Measurements from ENCODE around the gene ENTPD6.
"Not testable (repeated sequence)": the region's sequence is repeated elsewhere in the genome, so short reads cannot be mapped to it uniquely, and the experiment has no call there.

ENTPD6 gene

DNA sequence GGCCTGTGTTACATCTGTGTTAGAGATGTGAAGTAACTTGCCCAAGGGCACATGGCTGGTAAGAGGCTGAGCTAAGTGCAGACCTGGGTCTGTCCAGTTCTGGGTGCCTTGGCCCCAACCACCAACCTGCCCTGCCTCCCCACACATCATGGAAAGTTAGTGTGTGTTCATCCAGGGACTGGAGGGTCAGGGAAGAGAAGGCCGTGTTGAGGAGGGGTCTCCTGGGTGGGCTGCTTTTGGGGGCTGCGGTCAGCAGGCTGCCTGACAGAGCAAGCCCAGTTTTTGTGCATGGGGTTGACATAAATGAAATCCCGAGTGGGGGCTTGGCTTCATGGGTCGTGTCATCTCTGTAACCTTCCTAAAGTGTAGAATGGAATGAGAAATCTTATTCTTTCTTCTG is 63.3 kb downstream of the ENTPD6 start:
- no peak overlapping the region for H3K4me3 Mint-ChIP-seq
- H3K36me3 Mint-ChIP-seq (ENCODE audit: low read depth), result peaks cover 66% of the 10 kb centered on the region
- TF ChIP-seq CTCF (IDR thresholded peaks at IDR 0.05; ENCODE audit: unreplicated experiment in 3 of 3), result no peak
- peaks cover 4% of the 10 kb centered on the region for H3K27me3 Mint-ChIP-seq (ENCODE audit: low read depth)
- no peak overlapping the region for H3K27ac Mint-ChIP-seq
- H3K9me3 Mint-ChIP-seq, result peaks cover 35% of the 10 kb centered on the region
- H3K4me1 Mint-ChIP-seq, result peaks cover 6% of the 10 kb centered on the region

DNA sequence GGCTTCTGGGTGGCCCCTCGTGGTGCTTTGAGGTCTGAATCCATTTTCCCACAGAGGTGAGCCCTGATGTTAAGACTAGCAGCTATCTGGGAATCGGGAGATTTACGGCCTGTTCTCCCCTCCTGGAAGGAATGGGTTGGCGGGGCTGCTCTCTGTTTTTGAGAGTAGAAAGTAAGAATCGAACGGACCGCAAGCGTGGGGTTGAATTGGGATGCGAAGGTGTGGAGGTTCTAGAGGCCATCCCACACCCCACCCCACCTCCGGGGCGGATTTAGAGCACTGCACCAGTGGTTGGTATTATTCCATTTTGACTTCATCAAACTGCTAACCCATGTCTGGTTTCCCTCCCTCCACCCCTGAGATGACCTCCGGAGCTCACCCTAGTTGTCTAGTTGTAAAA is 63.8 kb downstream of the ENTPD6 start:
- Mint-ChIP-seq H3K27me3 (ENCODE audit: low read depth) (peaks cover 4% of the 10 kb centered on the region), H3K4me1 (peaks cover 4% of the 10 kb centered on the region), H3K36me3 (ENCODE audit: low read depth) (peaks cover 70% of the 10 kb centered on the region), H3K27ac (no peak overlapping the region), H3K9me3 (peaks cover 38% of the 10 kb centered on the region), H3K4me3 (no peak overlapping the region)
- no peak for TF ChIP-seq CTCF (IDR thresholded peaks at IDR 0.05; ENCODE audit: unreplicated experiment in 3 of 3)

GRCh38 chr20:25259788-25260254 is 64.3 kb downstream of the ENTPD6 start:
- H3K36me3 Mint-ChIP-seq (ENCODE audit: low read depth), result peaks cover 72% of the 10 kb centered on the region
- no peak for TF ChIP-seq CTCF (IDR thresholded peaks at IDR 0.05; ENCODE audit: unreplicated experiment in 3 of 3)
- H3K27ac Mint-ChIP-seq, result no peak overlapping the region
- H3K4me1 Mint-ChIP-seq, result no peaks in the 10 kb centered on the region
- no peak overlapping the region for H3K4me3 Mint-ChIP-seq
- peaks cover 4% of the 10 kb centered on the region for H3K27me3 Mint-ChIP-seq (ENCODE audit: low read depth)
- H3K9me3 Mint-ChIP-seq, result peaks cover 40% of the 10 kb centered on the region

GRCh38 chr20:25260770-25261437 is 65.4 kb downstream of the ENTPD6 start:
- not testable (repeated sequence) for H3K27ac Mint-ChIP-seq; H3K4me1 Mint-ChIP-seq; H3K27me3 Mint-ChIP-seq (ENCODE audit: low read depth); H3K4me3 Mint-ChIP-seq
- H3K9me3 Mint-ChIP-seq, result peaks cover 40% of the 10 kb centered on the region
- H3K36me3 Mint-ChIP-seq (ENCODE audit: low read depth), result peaks cover 77% of the 10 kb centered on the region

GRCh38 chr20:25269057-25269832 is 73.7 kb downstream of the ENTPD6 start:
- no peak for TF ChIP-seq CTCF (IDR thresholded peaks at IDR 0.05; ENCODE audit: unreplicated experiment in 3 of 3)
- no peaks in the 10 kb centered on the region for H3K4me1 Mint-ChIP-seq
- no peak overlapping the region for H3K27ac Mint-ChIP-seq
- peaks cover 3% of the 10 kb centered on the region for H3K9me3 Mint-ChIP-seq
- H3K27me3 Mint-ChIP-seq (ENCODE audit: low read depth), result no peaks in the 10 kb centered on the region
- H3K36me3 Mint-ChIP-seq (ENCODE audit: low read depth), result peaks cover 55% of the 10 kb centered on the region
- no peak overlapping the region for H3K4me3 Mint-ChIP-seq

GRCh38 chr20:25269833-25270170 is 74.3 kb downstream of the ENTPD6 start:
- Mint-ChIP-seq H3K36me3 (ENCODE audit: low read depth) (peaks cover 50% of the 10 kb centered on the region), H3K27ac (no peak overlapping the region), H3K4me3 (no peak overlapping the region), H3K9me3 (no peaks in the 10 kb centered on the region), H3K4me1 (no peaks in the 10 kb centered on the region), H3K27me3 (ENCODE audit: low read depth) (no peaks in the 10 kb centered on the region)
- no peak for TF ChIP-seq CTCF (IDR thresholded peaks at IDR 0.05; ENCODE audit: unreplicated experiment in 3 of 3)

Data from nephron (organoid).